22Rv1 (cell line): Measurements from ENCODE around the gene CATSPERB.
"Not testable (repeated sequence)": the region's sequence is repeated elsewhere in the genome, so short reads cannot be mapped to it uniquely, and the experiment has no call there.

Experiments
- H3K27ac ChIP-seq: fragments of 450-650 bp; 2 replicates; pipeline ENCODE4 v1.5.1; 2017
- CTCF ChIP-seq: fragments of 450-650 bp; IDR thresholded peaks from 2 replicates; pipeline ENCODE4 v1.5.1; 2017; ENCODE audit warnings: mild to moderate bottlenecking
- ZFX ChIP-seq: fragments of 450-650 bp; IDR thresholded peaks from 2 replicates; pipeline ENCODE4 v1.6.1; 2017; ENCODE audit warnings: antibody characterized with exemption, borderline replicate concordance

Gene CATSPERB

GRCh38 chr14:91692075-91692474 lies 39.8 kb downstream of the CATSPERB start:
- H3K27ac ChIP-seq: no peak overlapping the region
- TF ChIP-seq ZFX (no peak), CTCF (no peak)

- H3K27ac ChIP-seq: no peak overlapping the region
- TF ChIP-seq ZFX (no peak), CTCF (no peak)
Measured at GRCh38 chr14:91689608-91690007, 42.3 kb downstream of the CATSPERB start.

GRCh38 chr14:91687436-91687835 lies 44.5 kb downstream of the CATSPERB start:
- not testable (repeated sequence) for H3K27ac ChIP-seq

- no peak for TF ChIP-seq ZFX
- no peak for TF ChIP-seq CTCF
- no peak overlapping the region for H3K27ac ChIP-seq
Measured at GRCh38 chr14:91685600-91685999, 46.3 kb downstream of the CATSPERB start.

GRCh38 chr14:91681893-91682563 lies 49.9 kb downstream of the CATSPERB start:
- no peak overlapping the region for H3K27ac ChIP-seq
- TF ChIP-seq CTCF: no peak
- TF ChIP-seq ZFX: no peak

- H3K27ac ChIP-seq: no peak overlapping the region
- TF ChIP-seq CTCF (no peak), ZFX (no peak)
Measured at GRCh38 chr14:91681118-91681517, 50.8 kb downstream of the CATSPERB start.

- H3K27ac ChIP-seq: no peak overlapping the region
- TF ChIP-seq CTCF (no peak), ZFX (no peak)
Measured at GRCh38 chr14:91679273-91679672, 52.6 kb downstream of the CATSPERB start.

- H3K27ac ChIP-seq: not testable (repeated sequence)
Measured at GRCh38 chr14:91677687-91678086, 54.2 kb downstream of the CATSPERB start.
